HG03039 (cell line): Measurements from ENCODE around the gene TMEM184B.
"Not testable (repeated sequence)": the region's sequence is repeated elsewhere in the genome, so short reads cannot be mapped to it uniquely, and the experiment has no call there.

Experiments used
- ATAC-seq: cut with Tn5 transposase; IDR thresholded peaks from one replicate; pipeline ENCODE4 v1.9.1; 2021; ENCODE audit warnings: mild to moderate bottlenecking, moderate library complexity; ENCODE audit not compliant: unreplicated experiment

Gene TMEM184B

GRCh38 chr22:38249803-38250642 is 22.8 kb downstream of the TMEM184B start:
- ATAC-seq: no peak

- no peak for ATAC-seq
Observed at GRCh38 chr22:38249301-38249700, 23.5 kb downstream of the TMEM184B start.

- ATAC-seq: no peak
Observed at GRCh38 chr22:38248280-38248679, 24.5 kb downstream of the TMEM184B start.

- ATAC-seq: no peak
Observed at GRCh38 chr22:38247713-38248112, 25.1 kb downstream of the TMEM184B start.

GRCh38 chr22:38246692-38247091 is 26.1 kb downstream of the TMEM184B start:
- no peak for ATAC-seq

GRCh38 chr22:38246046-38246658 is 26.7 kb downstream of the TMEM184B start:
- no peak for ATAC-seq

- ATAC-seq: no peak
Observed at GRCh38 chr22:38244106-38244505, 28.7 kb downstream of the TMEM184B start.

GRCh38 chr22:38243007-38243765 is 29.6 kb downstream of the TMEM184B start:
- no peak for ATAC-seq

GRCh38 chr22:38240734-38241252 is 32.0 kb downstream of the TMEM184B start:
- no peak for ATAC-seq

GRCh38 chr22:38239101-38239761 is 33.6 kb downstream of the TMEM184B start:
- no peak for ATAC-seq

GRCh38 chr22:38238519-38239071 is 34.2 kb downstream of the TMEM184B start:
- ATAC-seq: no peak

GRCh38 chr22:38236786-38237185 is 36.0 kb downstream of the TMEM184B start:
- no peak for ATAC-seq

GRCh38 chr22:38235240-38235850 is 37.5 kb downstream of the TMEM184B start:
- no peak for ATAC-seq

GRCh38 chr22:38233856-38234255 is 39.0 kb downstream of the TMEM184B start:
- ATAC-seq: not testable (repeated sequence)

GRCh38 chr22:38233427-38233826 is 39.4 kb downstream of the TMEM184B start:
- no peak for ATAC-seq

GRCh38 chr22:38232196-38232595 is 40.6 kb downstream of the TMEM184B start:
- ATAC-seq: no peak

- ATAC-seq: no peak
Observed at GRCh38 chr22:38230916-38231315, 41.9 kb downstream of the TMEM184B start.

GRCh38 chr22:38230108-38230825 is 42.5 kb downstream of the TMEM184B start:
- ATAC-seq: no peak
